EL (cell line): Measurements from ENCODE around the gene PTCH2.
"Not testable (repeated sequence)": the region's sequence is repeated elsewhere in the genome, so short reads cannot be mapped to it uniquely, and the experiment has no call there.

Source experiments
- DNase-seq: peaks from one replicate; pipeline ENCODE4 v3.0.0-alpha.2; 2016

PTCH2 gene

GRCh38 chr1:44799770-44800584 lies 43.1 kb downstream of the PTCH2 start, which contains the start of gene PLK3:
Gene PLK3, plus strand, starts transcription at chr1:44800377. Its CDS starts 87 bp downstream, at chr1:44800464.
- peak; percentile 98 for DNase-seq

- DNase-seq, result no peak
Measured at GRCh38 chr1:44798481-44799365, 44.3 kb downstream of the PTCH2 start.

- DNase-seq, result not testable (repeated sequence)
Measured at GRCh38 chr1:44797886-44798285, 45.2 kb downstream of the PTCH2 start.

- no peak for DNase-seq
Measured at GRCh38 chr1:44792736-44793502, 50.1 kb downstream of the PTCH2 start.

GRCh38 chr1:44790968-44791801 lies 51.9 kb downstream of the PTCH2 start:
- no peak for DNase-seq

- no peak for DNase-seq
Measured at GRCh38 chr1:44788120-44788860, 54.8 kb downstream of the PTCH2 start, which contains the start of gene BEST4. Gene BEST4, minus strand, starts transcription at chr1:44788170. Its CDS starts 465 bp downstream, at chr1:44787705.

- no peak for DNase-seq
Measured at GRCh38 chr1:44787506-44787905, 55.5 kb downstream of the PTCH2 start.

GRCh38 chr1:44786841-44787426 lies 56.1 kb downstream of the PTCH2 start:
- DNase-seq, result no peak

- DNase-seq, result peak; percentile 65
Measured at GRCh38 chr1:44786138-44786840, 56.8 kb downstream of the PTCH2 start.

GRCh38 chr1:44785501-44786137 lies 57.4 kb downstream of the PTCH2 start:
- DNase-seq, result no peak

GRCh38 chr1:44785029-44785380 lies 58.0 kb downstream of the PTCH2 start:
- DNase-seq, result no peak

- no peak for DNase-seq
Measured at GRCh38 chr1:44784094-44785028, 58.7 kb downstream of the PTCH2 start.

- DNase-seq, result no peak
Measured at GRCh38 chr1:44783697-44784093, 59.4 kb downstream of the PTCH2 start.

- DNase-seq, result no peak
Measured at GRCh38 chr1:44780583-44781121, 62.4 kb downstream of the PTCH2 start.

GRCh38 chr1:44778705-44779576 lies 64.1 kb downstream of the PTCH2 start:
- no peak for DNase-seq

- DNase-seq, result no peak
Measured at GRCh38 chr1:44777969-44778635, 65.0 kb downstream of the PTCH2 start.

- DNase-seq, result no peak
Measured at GRCh38 chr1:44777547-44777946, 65.5 kb downstream of the PTCH2 start.
